Ecto neural progenitor cell (in vitro differentiated cells): ENCODE data around the gene KAZN.

Experiments
- DNase-seq: peaks from one replicate; pipeline ENCODE4 v3.0.0-alpha.2; 2018; ENCODE audit warnings: low spot score

Gene KAZN

DNA sequence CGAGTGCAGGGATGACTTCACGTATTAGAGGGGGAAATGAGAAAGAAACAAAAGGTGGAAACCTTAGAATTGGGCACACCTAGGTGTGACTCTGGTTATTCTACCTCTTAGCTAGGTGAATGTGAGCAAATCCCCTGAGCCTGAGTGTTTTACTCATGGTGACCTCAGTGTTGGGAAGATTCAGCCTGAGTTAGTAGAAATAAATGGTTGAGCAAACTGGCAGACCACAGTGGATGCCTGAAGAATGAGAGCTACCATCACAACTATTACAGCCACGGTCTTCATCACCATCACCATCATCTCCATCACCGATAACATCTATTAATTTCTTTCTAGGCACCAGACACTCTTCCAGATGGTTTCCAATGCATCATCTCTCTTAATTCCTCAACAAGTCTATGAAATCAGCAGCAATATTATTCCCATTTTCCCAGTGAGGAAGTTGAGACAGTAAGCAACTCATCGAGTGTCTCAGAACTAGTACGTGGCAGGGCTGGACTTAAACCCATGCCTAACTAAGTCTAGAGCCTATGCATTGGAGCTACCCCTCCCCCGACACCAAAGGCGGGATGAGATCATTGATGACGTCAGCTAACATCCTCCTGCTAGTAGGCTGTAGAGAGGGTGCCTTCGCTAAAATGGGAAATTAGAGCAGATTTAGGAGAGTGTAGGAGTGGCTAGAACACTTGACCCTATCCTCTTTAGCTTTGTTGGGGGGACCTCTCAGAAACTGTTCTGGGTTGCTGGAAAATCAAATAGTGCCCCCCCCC lies 7.9 kb upstream of the KAZN start:
- DNase-seq, result no peak

DNA sequence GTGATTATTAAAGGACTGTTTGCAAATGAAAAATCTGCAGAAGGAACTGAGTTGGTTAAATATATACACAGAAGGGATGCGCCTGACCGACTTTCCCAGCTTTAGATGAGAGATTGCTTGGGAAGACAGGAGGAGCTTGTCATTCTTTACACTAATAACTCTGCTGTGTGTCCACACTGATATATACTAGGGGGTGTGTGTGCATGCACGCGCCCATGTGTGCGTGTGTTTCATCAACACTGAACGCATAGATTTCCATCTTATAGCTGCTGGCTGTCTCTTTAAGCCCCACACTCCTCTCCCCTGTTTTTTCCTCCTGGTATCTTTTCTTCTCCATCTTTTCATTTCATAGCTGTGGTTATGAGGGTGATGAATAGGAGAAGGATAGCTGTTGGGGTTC lies 6.9 kb upstream of the KAZN start:
- no peak for DNase-seq

DNA sequence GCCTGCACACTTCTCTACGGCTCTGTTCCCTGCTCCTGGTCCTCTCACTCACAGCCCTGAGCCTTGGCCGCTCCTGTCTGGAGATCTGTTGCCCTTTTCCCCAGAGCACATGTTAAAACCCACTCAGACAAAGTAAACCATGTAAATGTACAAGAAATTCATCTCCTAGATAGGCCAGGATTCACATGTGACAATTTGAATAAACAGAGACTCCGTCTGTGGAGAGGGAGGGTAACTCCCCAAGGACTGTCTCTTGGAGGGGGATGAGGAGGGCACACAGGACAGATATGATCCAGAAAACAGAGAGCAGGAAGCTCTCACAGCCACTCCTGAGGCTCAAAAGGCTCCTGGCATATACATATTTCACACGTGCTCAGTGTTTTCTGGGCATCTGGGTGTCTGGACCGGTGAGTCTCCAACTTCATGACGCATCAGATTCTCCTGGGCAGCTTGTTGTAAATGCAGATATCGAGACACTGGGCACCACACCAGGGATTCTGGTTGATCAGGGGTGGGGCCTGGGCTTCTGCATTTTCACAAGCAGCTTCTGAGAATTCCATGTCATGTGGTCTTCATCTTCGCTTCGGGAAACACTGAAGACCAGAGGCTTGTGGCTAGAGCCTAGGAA lies 6.4 kb upstream of the KAZN start:
- no peak for DNase-seq

DNA sequence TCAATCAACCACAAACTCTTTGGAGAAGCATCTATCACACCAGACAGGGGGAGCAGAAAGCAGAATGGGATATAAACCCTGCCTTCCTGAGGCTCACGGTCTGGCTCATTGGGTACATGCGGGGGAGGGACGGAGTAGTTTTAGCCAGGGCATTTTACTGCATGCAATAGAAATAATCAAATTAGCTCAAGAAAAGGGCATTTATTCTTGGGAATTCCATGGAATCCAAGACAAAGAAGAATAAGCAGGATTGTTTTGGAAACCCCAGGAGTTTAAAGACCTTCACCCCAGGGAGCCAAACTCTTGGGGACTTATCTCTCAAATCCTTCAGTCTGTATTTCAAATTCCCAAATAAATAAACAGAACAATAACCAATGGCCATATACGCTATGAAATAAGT lies 5.2 kb upstream of the KAZN start:
- DNase-seq, result no peak

DNA sequence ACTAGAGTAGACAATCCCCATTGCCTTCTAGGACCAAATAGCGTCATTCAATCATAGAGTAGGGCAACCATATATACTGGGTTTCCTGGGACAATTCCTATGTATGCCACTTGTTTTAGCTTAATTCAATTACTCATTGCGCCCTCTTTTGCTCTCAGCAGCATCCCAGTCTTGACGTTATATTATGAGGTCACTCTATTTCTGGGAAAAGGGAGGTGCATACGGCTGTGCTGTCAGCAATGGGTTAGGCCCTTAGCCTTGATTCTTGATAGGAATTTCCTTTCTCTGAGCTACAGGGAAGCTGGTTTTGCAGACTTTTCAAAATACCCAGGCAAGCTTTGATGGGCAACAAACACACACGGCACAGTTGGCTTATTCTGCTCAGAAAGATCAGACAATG lies 4.4 kb upstream of the KAZN start:
- no peak for DNase-seq

DNA sequence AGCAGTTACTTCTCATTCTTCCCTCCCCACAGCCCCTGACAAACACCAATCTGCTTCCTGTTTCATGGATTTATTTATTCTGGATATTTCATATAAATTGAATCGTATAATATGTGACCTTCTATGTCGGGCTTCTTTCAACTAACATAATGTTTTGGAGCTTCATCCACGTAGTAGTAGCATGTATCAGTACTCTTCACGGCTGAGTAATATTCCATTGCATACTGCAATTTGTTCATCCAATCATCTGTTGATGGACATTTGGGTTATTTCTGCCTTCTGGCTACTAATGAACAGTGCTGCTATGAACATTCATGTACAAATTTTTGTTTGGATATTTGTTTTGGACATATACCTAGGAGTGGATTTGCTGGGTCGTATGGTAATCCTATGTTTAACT lies 1.9 kb upstream of the KAZN start:
- no peak for DNase-seq

DNA sequence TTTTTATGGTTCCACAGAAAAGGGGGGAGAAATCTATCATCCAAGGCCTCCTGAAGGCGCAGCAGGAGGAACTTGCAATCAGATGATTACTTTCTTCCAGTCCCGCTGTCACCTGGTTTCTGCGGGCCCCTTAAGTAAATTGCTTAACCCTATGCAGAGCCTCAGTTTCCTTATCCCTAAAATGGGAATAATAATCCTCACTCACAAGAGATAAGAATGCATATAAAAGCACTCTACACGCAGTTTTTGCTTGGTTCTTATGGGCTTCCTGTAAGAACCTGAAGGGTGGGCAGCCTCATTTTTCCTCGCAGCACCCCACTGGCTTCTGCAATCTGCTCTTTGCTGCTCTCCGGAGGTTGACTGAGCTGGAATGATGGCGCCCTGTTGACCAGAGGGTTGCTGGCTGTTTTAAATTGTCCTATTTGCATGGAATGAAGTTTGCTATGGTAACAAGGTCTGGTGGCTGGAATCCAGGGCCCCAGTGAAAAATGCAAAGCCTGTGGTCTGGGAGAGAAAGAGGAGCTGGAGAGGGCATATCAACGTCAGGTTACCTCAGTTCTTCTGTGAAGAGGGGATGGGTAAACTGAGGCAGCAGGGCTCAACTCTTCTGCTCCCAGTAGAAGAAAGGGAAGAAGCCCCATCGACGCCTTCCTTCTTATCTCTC lies 1.0 kb upstream of the KAZN start:
- peak; percentile 72 for DNase-seq

DNA sequence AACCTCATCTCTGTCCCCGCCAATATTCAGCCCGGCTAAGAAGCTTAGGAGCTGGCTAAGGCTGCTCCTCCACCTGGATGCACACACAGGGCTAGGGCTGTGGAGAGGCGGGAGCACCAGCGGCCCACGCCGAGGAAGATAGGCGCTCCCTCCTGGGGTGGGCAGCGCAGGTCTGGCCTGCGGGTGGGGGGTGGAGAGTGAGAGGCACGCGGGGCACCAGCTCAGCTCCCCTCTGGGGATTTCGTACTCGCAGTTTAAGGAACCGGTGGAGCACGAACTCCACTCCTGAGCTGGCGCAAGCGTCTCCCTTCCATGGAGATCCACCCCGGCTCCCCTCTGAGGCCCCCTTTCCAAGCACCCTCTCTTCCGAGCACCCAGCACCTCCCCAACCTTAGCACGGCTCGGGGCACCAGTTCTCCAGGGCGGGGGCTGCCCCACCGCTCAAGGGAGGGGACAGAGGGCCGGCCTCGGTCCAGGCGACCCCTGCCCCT lies 433 bp upstream of the KAZN start:
- peak; percentile 72 for DNase-seq

DNA sequence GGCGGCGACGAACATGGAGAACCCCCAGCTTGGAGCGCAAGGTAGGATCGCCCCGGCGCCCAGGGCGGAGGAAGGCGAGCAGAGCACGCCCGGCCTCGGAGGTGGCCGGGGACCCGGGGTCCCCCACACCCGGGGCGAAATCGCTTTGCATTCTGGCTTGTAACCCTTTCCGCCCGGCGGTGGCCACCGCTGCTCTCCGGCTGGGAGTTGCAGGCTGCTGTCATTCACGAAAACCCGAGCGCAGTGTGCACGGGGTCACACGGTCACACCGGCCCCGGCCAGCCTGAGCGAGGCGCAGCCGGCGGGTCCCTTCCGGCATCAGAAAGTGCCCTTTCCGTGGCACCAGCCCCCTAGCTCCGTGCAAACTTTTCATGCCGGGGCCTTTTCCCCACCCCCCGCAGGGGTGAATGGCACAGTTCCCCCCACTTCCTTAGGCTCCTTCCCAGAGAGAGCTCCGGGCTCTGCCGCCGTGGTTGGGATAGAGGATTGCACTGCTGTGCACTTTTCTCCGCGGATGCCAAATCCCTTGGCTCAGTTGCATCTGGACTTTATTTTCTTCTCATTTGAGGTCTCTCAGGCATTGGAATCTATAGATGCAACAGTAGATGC lies 802 bp downstream of the KAZN start:
- peak; percentile 80 for DNase-seq

DNA sequence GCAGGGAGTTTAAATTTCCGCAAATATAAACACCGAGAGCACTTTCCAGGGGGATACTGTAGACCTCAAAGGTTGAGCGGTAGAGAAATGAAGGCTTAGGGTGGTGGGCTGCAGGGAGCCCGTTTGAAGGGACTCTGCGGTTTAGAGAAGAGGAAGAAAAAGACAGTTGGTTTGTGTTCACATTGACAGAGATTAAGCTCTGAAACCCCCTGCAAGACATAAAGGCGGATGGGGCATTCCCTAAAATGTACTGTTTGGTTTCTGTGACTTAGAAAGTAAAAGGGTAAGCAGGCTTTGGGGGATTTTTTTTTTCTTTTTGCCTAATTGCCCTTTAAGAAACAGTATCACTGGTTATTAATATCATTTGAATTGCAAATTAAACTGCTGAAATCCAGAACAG lies 1.3 kb downstream of the KAZN start:
- no peak for DNase-seq

DNA sequence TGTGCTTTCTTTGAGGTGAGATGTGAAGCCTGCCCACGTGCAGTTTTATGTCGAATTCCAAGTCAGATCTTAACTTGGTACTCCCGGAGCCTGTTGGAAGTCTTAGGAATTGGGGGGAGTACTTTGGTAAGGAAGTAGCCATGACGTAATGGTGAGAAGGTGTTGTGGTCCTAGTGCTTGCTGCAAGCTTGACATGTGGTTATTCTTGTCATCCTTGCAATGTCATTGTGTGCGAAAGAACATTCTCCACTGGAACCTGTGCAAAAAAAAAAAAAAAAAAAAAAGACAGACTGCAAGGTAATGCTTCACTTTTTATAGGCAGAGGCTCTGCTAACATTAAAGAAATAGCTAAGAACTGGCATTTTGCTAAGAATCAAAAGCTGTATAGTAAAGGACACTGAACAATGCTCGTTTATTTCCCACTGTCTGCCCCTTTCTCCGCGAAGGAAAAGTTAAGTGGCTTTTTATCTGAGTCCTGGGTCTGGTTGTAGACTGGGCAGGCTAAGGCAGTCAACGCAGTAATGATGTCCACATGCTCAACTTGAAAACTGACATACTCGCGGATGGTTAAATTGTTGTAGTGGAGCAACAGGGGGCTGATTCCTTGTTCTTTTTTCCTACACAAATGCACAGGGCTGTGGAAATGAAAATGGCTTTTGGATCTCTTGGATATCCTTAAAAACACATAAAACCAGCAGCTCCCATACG lies 2.1 kb downstream of the KAZN start:
- no peak for DNase-seq

DNA sequence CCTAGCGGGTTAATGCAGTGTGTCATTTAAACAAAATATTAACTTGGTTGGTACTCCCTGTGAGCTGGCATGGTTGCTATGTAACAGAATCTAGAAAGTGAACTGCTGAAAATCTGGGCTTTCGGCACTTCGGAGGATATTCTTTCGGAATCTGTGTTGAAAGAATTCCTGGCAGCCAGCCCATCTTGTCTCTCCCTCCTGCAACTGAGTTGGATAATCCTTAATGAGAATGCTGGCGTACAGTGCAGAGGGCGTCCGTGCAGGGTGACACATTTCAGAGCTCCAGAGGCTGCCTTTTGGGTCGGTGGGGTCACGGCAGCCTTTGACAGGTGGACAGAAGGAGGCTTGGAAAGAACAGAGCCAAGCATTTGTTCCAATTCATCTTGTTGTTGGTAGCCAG lies 3.7 kb downstream of the KAZN start:
- DNase-seq, result peak; percentile 53

DNA sequence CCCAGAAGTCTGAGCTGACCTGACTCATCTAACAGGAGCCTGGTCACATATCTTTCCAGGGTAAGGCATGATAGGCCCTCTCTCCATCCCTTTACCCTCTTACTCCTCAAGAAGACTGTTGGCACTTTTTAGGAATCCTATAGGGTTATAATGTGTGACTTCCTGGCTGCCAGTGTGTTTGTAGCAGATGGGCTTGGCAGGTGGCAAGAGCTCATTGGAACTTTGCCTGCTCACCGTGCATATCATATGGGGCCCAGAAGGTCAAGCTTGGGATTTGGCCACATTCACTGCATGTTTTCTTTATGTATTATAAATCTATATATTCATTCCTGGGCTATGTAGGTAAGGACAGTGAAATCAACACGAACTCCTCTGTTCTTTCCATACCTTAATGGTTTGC lies 5.2 kb downstream of the KAZN start:
- no peak for DNase-seq

DNA sequence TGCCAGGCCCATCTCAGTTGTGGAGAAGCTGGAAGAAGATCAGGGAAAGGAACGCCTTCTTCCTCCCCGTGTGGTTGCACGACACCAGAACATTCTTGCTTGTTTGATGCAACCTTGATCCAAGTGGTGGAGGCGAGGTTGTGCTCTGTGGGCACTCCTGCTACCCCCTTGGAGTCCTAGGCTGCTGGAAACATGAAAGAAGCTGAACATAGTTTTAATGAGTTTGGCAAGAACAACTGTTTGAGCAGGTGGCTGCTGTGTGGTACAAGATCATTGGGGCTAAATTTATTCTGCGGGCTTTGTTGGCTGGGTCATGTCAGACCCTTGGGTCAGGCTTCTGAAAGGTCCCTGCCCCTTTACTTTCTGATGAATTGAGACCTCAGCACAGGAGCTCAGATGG lies 5.9 kb downstream of the KAZN start:
- DNase-seq, result no peak

DNA sequence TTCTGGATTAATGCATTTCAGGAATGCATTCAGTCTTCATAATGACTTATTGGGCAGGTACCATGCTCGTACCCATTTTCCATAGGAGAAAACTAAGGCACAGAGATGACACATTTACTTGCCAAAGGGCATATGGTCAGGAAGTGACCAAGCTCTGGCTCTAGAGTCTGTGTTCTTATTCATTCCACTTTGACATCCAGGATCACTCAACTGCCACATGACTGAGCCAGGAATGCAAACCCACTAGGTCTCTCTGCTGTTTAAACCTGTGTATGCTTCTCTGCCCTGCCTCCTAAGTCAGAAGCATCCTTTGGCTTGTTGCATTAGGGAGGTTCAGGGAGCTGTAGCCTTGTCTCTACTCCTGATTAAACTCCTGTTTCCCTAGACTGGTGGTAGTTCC lies 7.5 kb downstream of the KAZN start:
- DNase-seq, result no peak

DNA sequence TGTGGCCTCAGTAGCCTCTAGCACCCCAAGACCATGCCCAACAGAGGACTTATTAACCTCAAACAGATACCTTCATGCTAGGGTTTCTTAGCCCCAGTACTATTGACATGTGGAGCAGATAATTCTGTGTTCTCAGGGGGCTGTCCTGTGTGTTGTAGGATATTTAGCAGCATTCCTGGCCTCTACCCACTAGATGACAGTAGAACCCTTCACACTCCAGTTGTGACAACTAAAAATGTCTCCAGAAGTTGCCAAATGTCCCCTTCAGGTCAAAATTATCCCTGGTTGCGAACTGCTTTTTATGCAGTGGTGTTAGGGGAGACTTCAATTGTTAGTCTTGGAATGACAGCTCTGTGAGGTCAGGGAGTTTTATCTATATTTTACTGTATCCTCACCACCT lies 8.1 kb downstream of the KAZN start:
- DNase-seq, result no peak

DNA sequence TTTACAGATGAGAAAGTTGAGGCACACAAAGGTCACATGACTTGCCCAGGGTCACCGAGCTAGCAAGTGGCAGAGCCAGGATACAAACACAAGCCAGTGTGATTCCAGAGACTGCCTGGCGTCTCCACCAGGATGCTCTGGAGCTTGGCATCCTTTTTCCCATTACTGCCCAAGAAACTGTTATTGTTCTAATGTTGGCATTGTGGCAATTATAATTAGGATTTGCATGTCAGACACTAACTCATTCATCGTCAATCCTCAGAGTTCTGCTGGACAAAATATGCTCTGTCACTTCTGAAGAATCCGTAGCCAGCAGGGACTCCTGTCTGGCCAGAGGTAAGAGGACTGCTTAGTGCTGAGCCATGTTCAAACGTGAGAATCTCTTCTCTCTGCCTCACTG lies 8.8 kb downstream of the KAZN start:
- DNase-seq, result no peak

DNA sequence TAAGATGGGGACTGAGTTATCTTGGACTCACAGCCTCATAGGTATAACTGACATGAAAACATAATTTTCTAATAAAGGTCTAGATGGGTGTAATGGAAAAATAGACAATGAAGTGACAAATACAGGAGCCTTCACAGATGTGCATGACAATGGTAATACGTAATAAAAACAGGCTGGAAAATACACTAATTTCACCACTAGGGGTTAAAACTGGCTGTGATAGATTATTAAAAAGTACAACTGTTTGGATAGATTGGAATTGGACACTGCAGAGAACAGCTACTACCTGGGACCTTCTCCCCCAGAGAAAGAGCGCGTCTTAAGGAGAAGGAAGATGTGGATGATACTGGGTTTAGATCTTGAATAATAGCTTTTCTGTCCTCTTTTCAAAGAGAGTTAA lies 9.8 kb downstream of the KAZN start:
- no peak for DNase-seq

DNA sequence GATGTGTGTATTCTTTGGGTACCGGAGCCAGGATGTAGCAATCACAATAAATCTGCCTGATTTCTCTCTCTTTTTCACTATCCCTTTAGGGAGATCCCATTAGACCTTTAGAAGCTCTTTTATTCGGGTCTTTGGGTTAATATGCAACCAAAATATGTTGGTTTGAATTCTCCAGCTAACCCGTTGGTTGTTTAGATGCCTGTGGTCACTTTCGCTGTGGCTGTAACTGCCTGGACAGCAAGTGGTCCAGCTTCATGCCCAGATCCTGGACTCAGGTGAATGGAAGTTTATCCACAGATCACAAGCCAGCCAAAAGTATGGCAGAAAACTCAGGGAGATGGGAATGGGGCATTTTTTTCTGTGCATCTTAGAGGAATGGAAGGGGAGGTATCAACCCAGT lies 12.3 kb downstream of the KAZN start:
- no peak for DNase-seq

DNA sequence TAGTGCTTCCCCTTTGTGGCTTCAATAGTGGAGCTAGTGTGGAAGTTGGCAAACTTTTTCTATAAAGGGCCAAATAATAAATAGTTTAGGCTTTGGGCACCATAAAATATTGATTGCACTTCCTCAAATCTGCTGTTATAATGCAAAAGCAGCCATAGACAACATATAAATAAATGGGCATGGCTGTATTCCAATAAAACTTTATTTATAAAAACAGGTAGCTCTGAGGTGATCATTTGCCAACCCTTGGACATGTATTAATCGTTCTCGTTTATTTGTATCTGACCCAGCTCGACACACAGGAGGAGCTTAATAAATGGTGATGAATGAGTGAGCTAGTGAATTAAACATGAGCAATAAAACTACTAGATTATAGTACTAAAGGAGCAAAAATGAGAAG lies 13.3 kb downstream of the KAZN start:
- DNase-seq, result no peak

DNA sequence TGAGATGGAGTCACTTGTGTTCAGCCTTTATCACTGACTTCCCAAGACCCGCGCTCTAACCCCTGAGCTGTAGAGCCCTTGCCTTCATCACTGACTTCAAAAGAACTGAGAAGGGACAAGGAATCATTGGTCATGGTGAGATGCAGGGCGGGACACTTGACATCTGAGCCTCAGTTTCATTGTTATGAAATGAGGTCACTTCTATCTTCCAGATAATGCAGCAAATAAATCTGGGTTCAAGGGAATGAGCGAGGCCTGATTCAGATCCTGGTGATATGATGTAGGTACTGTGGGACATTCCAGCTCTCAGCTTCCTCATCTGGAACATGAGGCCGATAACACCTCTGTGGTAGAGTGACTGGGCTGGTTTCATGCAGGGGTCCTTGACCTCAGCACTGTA lies 13.8 kb downstream of the KAZN start:
- no peak for DNase-seq

DNA sequence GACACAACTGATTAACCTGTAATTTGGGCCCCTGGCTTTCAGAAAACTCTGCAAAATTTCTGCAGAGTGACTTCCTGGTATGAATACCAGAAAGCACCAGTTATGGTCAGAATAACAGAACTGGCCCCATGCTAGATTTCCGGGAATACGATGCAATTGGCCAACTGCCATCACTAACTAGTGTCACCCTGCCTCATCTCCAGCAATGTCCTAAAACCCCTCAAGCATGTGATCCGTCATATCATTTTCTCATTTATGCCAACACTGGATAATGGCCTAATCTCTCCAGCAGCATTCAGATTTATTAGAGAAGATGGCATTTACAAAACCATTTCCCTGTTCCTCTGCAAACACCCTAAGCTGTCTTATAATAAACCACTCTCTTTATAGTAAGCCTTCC lies 15.4 kb downstream of the KAZN start:
- DNase-seq, result no peak
